Mesothelial cell of epicardium (in vitro differentiated cells): ENCODE measurements around the gene PPID. TPM values are rescaled to one million over a fixed set of nuclear protein-coding genes. Genes with fewer than 3 reads are reported as not detected.
"Not testable (repeated sequence)": the region's sequence is repeated elsewhere in the genome, so short reads cannot be mapped to it uniquely, and the experiment has no call there.

Experiments
- DNase-seq, 2 experiments: peaks; one replicate each; pipeline ENCODE4 v3.0.0; 2021; ENCODE audit warnings: low spot score in 2 of 2; ENCODE audit not compliant: unreplicated experiment in 2 of 2
- H3K27ac Mint-ChIP-seq: 2 replicates; pipeline ENCODE4 v1.8.0; 2021; ENCODE audit warnings: mixed read lengths
- H3K27me3 Mint-ChIP-seq: 2 replicates; pipeline ENCODE4 v1.8.0; 2021; ENCODE audit warnings: low read depth, mixed read lengths
- H3K36me3 Mint-ChIP-seq: 2 replicates; pipeline ENCODE4 v1.8.0; 2021; ENCODE audit warnings: mixed read lengths
- H3K4me1 Mint-ChIP-seq: 2 replicates; pipeline ENCODE4 v1.8.0; 2021; ENCODE audit warnings: mixed read lengths
- H3K4me3 Mint-ChIP-seq: 2 replicates; pipeline ENCODE4 v1.8.0; 2021; ENCODE audit warnings: mild to moderate bottlenecking, moderate library complexity, mixed read lengths
- H3K9me3 Mint-ChIP-seq: 2 replicates; pipeline ENCODE4 v1.8.0; 2021; ENCODE audit warnings: mixed read lengths
- CTCF ChIP-seq: fragments of 200-600 bp; sonication (generic); IDR thresholded peaks from one replicate; pipeline ENCODE4 v1.5.0; 2021; ENCODE audit warnings: antibody characterized with exemption; ENCODE audit not compliant: unreplicated experiment
- total RNA-seq: library from RNA; stranded (reverse); gene quantifications from 3 replicates; pipeline ENCODE4 v1.2.1, GENCODE V29; 2021

Gene PPID
- total RNA-seq, 1 donor from 2014 or later = 20.5 TPM

GRCh38 chr4:158767451-158767850 is 44.3 kb upstream of the PPID start:
- H3K27me3 Mint-ChIP-seq = no peaks in the 10 kb centered on the region
- H3K4me1 Mint-ChIP-seq = peaks cover 34% of the 10 kb centered on the region
- no peaks in the 10 kb centered on the region for H3K36me3 Mint-ChIP-seq
- peak overlapping the region; percentile 79 for H3K4me3 Mint-ChIP-seq
- TF ChIP-seq CTCF = no peak
- H3K9me3 Mint-ChIP-seq = no peaks in the 10 kb centered on the region
- no peak for DNase-seq
- H3K27ac Mint-ChIP-seq = peak overlapping the region; percentile 97

GRCh38 chr4:158766434-158767044 is 43.3 kb upstream of the PPID start:
- no peak overlapping the region for H3K27ac Mint-ChIP-seq
- H3K36me3 Mint-ChIP-seq = no peaks in the 10 kb centered on the region
- no peak for DNase-seq
- no peaks in the 10 kb centered on the region for H3K27me3 Mint-ChIP-seq
- no peaks in the 10 kb centered on the region for H3K9me3 Mint-ChIP-seq
- H3K4me3 Mint-ChIP-seq = no peak overlapping the region
- H3K4me1 Mint-ChIP-seq = peaks cover 30% of the 10 kb centered on the region
- TF ChIP-seq CTCF = no peak

- no peak for DNase-seq
- H3K27ac Mint-ChIP-seq = no peak overlapping the region
- H3K9me3 Mint-ChIP-seq = peaks cover under 1% of the 10 kb centered on the region
- H3K36me3 Mint-ChIP-seq = no peaks in the 10 kb centered on the region
- H3K4me1 Mint-ChIP-seq = peaks cover 11% of the 10 kb centered on the region
- no peaks in the 10 kb centered on the region for H3K27me3 Mint-ChIP-seq
- H3K4me3 Mint-ChIP-seq = no peak overlapping the region
- no peak for TF ChIP-seq CTCF
These were observed 40.3 kb upstream of the PPID start for GRCh38 chr4:158763462-158763861.

- TF ChIP-seq CTCF = no peak
These were observed 39.4 kb upstream of the PPID start for GRCh38 chr4:158762553-158762952.

GRCh38 chr4:158760866-158761265 is 37.7 kb upstream of the PPID start:
- no peak for DNase-seq
- Mint-ChIP-seq H3K9me3 (peaks cover 22% of the 10 kb centered on the region), H3K27me3 (no peaks in the 10 kb centered on the region), H3K27ac (no peak overlapping the region), H3K36me3 (no peaks in the 10 kb centered on the region), H3K4me1 (no peaks in the 10 kb centered on the region), H3K4me3 (no peak overlapping the region)
- TF ChIP-seq CTCF = no peak

More at GRCh38 chr4:158762553-158762952, 39.4 kb upstream of the PPID start:
- Mint-ChIP-seq H3K36me3 (no peaks in the 10 kb centered on the region), H3K27ac (no peak overlapping the region), H3K4me3 (no peak overlapping the region), H3K27me3 (no peaks in the 10 kb centered on the region), H3K4me1 (peaks cover 5% of the 10 kb centered on the region), H3K9me3 (peaks cover 8% of the 10 kb centered on the region)
- no peak for DNase-seq

- H3K4me1 Mint-ChIP-seq, H3K27ac Mint-ChIP-seq, H3K36me3 Mint-ChIP-seq, H3K27me3 Mint-ChIP-seq, DNase-seq, H3K4me3 Mint-ChIP-seq: not testable (repeated sequence)
- peaks cover 23% of the 10 kb centered on the region for H3K9me3 Mint-ChIP-seq
These were observed 36.3 kb upstream of the PPID start for GRCh38 chr4:158759539-158759938.
